Measurements from ENCODE around the gene TESK2.

The TESK2 gene

DNA sequence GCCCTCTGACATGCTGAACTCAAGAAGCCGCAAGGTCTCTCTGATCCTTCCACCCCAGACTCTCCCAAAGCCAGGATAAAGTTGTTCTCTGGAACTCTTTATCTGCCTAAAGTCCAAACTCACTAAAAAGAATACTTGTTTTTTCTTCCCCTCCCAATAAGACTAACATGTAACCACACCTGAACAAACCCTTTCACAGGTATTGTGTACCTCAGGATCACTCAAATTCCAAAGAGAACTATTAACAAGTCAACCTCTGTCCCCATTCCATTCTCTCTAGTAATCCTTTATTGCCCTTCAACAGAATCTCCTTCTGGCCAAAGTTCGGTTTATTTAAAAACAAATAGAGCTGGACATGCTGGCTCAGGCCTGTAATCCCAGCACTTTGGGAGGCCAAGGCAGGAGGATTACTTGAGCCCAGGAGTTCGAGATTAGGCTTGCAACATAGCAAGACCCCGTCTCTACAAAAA lies 155.1 kb downstream of the TESK2 start:
- DNase-seq (ENCODE audit: low read depth) = no peak

DNA sequence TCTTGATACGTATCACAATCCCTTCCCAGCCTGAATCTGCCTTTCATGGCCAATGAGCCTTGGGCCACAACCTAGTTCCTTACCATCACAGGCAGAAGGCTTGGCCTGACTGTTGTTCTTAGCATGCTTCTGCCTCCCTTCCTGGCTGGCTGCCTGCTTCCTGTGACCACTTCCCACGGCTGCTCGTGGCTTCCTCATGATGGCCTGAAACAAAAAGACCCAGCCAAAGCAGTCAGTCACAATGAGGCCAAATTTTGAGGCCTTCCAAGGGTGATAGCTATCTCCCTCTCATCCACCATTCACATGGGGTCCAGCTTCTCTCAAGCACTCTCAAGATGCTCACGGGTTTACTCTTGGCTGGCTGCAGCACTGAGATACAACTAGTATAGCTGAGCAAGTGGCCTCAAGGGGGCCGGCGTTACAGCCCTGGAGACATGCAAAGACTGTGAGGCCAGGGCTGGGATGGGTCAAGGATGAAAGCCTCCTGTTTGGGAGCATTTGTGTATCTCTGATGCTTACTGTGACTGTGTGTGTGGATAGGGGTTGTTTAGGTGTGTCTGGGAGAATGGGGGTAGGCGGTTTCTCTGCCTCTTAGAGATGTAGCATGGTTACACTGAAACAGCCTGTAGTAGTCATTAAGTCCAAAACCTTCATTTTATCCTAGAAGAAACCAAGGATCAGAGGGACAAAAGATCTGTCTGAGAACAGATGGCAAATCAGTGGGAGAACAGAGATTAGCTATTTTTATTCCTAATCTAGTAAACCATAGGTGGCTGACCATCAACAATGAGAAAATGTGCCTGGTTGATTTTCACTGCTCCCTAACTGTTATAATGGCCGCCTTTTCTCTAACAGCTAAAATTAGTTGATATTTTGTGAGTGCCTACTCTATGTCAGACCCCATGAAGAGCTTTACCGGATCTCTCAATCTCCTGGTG lies 156.4 kb downstream of the TESK2 start:
- DNase-seq (ENCODE audit: low read depth) = no peak

- no peak for DNase-seq (ENCODE audit: low read depth)
Observed at GRCh38 chr1:45332346-45332720, 158.6 kb downstream of the TESK2 start.

GRCh38 chr1:45331436-45332345 lies 159.3 kb downstream of the TESK2 start:
- no peak for DNase-seq (ENCODE audit: low read depth)

DNA sequence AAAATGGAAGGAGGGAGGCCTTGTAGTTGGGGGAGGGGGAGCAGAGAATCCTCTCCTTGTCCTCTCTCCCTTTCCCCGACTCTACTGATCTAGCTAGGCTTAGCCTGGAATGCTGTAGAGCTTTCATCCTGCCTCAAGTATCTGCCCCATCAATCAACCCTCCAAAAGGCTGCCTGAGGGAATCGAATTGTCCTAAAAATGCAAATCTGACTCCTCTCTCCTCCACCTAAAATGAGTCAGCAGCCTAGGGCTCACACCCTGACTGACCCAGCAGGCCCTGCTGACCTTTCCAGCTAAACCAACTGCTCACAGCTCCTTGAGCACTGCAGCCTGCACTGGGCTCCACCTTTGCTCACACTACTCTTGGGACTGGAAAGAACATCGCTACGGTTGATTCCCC lies 161.5 kb downstream of the TESK2 start:
- DNase-seq (ENCODE audit: low read depth) = no peak

GRCh38 chr1:45328680-45329079 lies 162.3 kb downstream of the TESK2 start:
- DNase-seq (ENCODE audit: low read depth) = no peak

DNA sequence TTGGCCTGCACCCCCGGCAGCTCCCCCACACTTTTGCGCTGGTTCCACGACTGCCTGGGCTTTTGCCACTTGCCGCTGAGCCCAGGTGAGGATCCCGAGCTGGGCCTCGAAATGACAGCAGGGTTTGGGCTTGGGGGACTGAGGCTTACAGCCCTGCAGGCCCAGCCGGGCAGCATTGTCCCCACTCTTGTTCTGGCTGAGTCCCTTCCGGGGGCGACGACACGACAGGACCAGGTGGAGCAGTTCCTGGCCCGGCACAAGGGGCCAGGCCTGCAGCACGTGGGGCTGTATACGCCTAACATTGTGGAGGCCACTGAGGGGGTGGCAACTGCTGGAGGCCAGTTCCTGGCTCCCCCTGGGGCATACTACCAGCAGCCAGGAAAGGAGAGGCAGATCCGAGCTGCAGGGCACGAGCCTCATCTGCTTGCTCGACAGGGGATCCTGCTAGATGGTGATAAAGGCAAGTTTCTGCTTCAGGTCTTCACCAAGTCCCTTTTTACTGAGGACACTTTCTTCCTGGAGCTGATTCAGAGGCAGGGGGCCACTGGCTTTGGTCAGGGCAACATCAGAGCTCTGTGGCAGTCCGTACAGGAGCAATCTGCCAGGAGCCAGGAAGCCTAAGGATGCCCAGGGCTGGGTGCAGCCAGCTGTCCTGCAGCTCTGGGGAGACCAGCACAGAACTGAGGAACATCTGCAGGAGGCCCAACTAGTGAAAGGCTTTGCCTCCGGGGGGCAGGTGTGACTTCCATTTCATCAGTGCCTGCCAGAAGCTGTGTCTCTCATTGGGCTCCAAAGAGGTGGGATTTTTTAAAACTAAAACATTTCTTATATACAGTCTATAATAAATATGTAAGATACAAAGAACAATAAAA lies 163.1 kb downstream of the TESK2 start:
- DNase-seq (ENCODE audit: low read depth) = no peak

GRCh38 chr1:45326627-45327623 lies 164.0 kb downstream of the TESK2 start, which contains the start of gene HPDL:
Gene HPDL (plus strand): TSS chr1:45326895. CDS start chr1:45327149, 254 bp downstream.
- DNase-seq (ENCODE audit: low read depth) = peak; percentile 50

GRCh38 chr1:45325851-45326506 lies 165.0 kb downstream of the TESK2 start:
- DNase-seq (ENCODE audit: low read depth) = no peak

DNA sequence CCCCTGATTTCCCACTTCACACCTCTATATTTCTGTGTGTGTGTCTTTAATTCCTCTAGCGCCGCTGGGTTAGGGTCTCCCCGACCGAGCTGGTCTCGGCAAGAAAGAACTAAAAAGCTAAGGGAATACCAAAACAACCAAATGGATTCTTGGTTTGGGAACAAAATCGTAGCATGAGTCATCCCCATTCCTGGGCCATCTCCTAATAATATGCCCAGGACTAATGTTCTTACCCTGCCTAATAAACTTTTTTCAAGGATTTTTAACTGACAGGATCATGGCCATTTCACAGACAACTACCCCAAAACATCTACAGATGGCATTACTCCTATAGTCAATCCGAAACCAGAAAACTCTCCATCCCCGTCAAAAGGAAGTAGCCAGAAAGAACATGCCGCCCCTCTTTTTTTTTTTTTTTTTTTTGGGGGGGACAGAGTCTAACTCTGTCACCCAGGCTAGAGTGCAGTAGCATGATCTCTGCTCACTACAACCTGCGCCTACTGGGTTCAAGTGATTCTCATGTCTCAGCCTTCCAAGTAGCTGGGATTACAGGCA lies 168.4 kb downstream of the TESK2 start:
- no peak for DNase-seq (ENCODE audit: low read depth)

DNA sequence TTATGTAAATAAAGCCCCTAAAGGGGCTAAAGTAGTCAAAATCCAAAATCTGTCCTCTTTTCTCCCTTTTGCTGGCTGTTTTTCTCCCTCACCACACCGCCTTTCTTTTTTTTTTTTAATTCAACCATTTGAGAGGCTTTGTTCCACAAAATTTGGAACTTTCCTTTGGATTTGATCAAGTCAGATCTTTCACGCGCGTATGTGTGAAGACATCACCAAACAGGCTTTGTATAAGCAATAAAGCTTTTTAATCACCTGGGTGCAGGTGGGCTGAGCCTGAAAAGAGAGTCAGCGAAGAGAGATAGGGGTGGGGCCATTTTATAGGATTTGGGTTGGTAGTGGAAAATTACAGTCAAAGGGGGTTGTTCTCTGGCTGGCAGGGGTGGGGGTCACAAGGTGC lies 169.5 kb downstream of the TESK2 start:
- DNase-seq (ENCODE audit: low read depth) = no peak

- no peak for DNase-seq (ENCODE audit: low read depth)
Observed at GRCh38 chr1:45319761-45320160, 171.2 kb downstream of the TESK2 start.

- DNase-seq (ENCODE audit: low read depth) = no peak
Observed at GRCh38 chr1:45317166-45317565, 173.8 kb downstream of the TESK2 start.

GRCh38 chr1:45314266-45314665 lies 176.7 kb downstream of the TESK2 start:
- no peak for DNase-seq (ENCODE audit: low read depth)

GRCh38 chr1:45306905-45307304 lies 184.1 kb downstream of the TESK2 start:
- DNase-seq (ENCODE audit: low read depth) = no peak

- DNase-seq (ENCODE audit: low read depth) = no peak
Observed at GRCh38 chr1:45306319-45306718, 184.6 kb downstream of the TESK2 start.

- DNase-seq (ENCODE audit: low read depth) = no peak
Observed at GRCh38 chr1:45305231-45305630, 185.7 kb downstream of the TESK2 start.

DNA sequence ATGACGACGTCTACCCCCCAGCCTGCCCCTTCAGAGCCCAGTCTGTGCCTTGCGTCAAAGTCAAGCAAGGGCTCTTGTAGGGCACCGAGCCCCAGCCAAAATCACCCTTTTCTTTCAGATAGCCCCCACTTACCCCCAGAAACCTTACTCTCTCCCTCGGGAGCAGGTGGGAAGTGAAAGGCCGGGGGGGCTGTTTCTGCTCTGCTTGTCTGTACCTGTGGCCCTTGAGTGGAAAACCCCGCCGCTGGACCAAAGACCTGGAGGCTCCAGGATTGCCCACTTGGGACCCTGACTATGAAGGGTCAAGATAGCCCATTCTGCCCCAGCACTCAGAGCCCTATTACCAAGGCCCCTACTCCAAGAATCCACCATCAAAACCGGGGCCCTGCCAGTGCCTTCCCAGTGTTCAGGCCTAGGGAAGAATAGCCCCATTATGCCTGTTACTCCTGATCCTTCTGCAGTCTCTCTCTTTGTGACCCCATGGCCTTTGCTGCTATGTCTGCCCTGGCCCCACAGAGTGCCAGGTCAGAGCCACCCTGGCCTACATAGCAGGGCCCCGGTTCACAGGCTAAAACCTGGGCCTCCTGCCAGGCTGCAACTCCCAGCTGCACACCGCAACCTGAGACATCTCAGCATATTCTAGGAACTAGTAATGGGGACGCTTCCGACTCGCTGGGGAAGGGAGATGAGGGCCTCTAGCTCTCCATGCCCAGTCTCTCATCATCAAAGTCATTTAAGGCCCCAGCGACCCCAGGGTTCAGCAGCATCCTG lies 186.5 kb downstream of the TESK2 start:
- DNase-seq (ENCODE audit: low read depth) = no peak
